Tongue (tissue), 2 donors: ENCODE measurements around the gene UBXN2A. TPM values are rescaled to one million over a fixed set of nuclear protein-coding genes. Genes with fewer than 3 reads are reported as not detected.
"Not testable (repeated sequence)": the region's sequence is repeated elsewhere in the genome, so short reads cannot be mapped to it uniquely, and the experiment has no call there.

Experiments
- DNase-seq: peaks from one replicate; pipeline ENCODE4 v3.0.0-alpha.2; 2015
- total RNA-seq: library from RNA; depleted of rRNA; stranded (reverse); fragments of >200 nt; gene quantifications from one replicate; pipeline ENCODE4 v1.2.3, GENCODE V29; 2014

Gene UBXN2A
- total RNA-seq, 1 donor from 2014 or later = 30.6 TPM

- DNase-seq = no peak
Observed at GRCh38 chr2:24012521-24013188, 72.4 kb downstream of the UBXN2A start.

- DNase-seq = not testable (repeated sequence)
Observed at GRCh38 chr2:24014902-24015301, 74.6 kb downstream of the UBXN2A start.

GRCh38 chr2:24015562-24016375, 75.5 kb downstream of the UBXN2A start:
- no peak for DNase-seq

GRCh38 chr2:24016376-24016761, 76.1 kb downstream of the UBXN2A start:
- no peak for DNase-seq

DNA sequence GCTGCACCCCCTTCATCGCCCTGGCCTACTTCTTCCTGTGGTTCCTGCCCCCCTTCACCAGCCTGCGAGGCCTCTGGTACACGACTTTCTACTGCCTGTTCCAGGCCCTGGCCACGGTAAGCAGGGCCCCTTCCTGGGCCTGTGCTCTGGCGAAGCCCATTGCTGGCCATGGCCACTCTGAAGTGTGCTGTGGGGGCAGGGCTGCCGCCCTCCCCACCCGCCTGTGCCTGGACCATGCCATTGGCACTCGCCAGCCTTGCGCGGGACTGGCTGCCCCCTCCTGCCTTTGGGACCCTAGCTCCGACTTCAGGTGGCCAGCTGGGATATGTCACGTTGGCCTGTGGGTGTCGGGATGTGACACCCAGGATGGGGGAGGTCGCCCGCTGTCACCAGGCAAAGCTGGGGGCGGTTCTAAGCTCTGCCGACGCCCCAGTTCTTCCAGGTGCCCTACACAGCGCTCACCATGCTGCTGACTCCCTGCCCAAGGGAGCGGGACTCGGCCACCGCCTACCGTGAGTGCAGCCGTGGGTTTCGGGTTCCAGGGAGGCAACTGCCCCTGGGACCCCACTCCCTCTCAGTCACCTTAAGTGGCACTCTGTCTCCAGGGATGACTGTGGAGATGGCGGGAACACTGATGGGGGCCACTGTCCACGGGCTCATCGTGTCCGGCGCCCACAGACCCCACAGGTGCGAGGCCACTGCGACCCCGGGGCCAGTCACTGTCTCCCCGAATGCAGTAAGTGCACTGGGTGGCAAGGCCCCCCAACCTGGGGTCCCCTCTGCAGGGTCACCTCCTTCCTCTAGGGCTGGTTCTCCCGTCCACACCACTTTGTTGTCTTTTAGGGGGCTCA, 76.8 kb downstream of the UBXN2A start:
- DNase-seq = no peak

DNA sequence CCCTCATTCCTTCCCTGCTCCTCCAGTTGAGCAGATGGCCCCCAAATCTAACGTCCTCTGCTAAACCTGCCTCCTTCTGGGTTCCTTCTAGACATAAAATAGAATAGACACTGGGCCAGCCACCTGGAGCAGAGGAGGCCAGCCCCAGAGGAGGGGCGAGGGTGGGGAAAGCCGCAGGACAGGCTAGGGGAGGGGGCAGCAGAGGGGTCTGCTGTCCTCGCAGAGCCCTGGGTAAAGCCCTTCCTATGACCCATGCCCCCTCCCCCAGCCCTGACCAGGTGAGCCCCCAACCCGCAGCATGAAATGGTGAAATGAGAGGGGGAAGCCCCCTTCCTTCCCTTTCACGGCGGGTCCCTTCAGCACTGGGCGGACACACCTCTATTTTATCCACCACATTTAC, 77.4 kb downstream of the UBXN2A start:
- DNase-seq = no peak

DNA sequence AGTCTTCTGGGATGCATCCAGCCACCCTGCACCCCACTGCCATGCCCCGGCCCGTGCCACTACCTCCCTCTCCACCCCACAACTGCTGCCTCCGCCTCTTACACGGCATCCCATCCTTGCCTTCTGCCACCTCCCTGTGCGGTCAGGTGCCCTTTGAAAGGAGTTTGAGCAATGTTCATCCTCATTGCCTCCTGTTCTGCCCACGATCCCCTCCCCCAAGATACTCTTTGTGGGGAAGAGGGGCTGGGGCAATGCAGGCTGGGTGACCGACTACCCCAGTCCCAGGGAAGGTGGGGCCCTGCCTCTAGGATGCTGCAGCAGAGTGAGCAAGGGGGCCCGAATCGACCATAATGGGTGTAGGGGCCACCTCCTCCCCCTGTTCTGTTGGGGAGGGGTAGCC, 78.0 kb downstream of the UBXN2A start:
- no peak for DNase-seq

GRCh38 chr2:24019729-24020128, 79.5 kb downstream of the UBXN2A start:
- DNase-seq = no peak

DNA sequence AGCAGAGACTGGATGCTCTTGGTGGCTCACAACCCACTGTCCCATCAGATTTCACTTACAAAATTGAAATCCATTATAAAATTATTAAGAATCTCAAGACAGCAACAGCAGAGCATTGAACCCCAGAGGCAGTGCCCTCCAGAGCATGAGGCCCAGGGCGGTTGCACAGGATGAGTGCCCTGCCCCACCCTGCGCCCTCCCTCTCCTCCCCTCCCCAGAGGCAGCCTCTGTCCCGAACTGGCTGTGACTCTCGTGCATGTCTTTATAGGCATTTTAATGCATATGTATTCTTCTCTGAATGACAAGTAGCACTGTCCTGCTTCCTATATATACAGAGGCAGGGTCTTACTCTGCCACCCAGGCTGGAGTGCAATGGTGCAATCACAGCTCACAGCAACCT, 80.0 kb downstream of the UBXN2A start:
- no peak for DNase-seq

- DNase-seq = no peak
Observed at GRCh38 chr2:24021122-24021998, 81.1 kb downstream of the UBXN2A start.

- no peak for DNase-seq
Observed at GRCh38 chr2:24022324-24022974, 82.2 kb downstream of the UBXN2A start.

DNA sequence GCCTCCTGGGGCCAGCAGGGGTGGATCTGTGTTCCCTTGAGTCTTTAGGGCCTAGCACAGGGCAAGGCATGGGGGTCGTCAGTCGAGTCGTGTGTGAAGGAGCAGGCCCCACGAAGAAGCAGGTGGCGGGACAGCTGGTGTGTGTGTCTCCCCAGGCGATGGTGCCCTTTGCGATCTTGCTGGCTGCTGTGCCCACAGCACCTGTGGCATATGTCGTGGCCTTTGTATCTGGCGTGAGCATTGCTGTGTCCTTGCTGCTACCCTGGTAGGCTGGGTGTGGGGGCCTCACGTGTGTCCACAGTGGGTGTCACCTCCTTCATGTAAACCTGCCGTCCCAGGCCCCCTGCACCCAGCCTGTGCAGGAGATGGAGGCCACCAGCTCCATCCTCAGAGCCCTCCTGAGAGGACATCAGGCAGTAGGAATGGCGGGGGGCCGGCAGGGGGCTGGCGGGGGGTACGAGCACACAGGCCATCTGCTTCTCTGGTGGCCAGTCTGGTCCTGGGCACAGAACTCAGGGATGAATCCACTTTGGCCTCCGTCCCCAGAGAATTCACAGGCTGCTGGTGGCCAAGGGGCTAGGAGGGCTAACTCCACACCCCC, 82.8 kb downstream of the UBXN2A start:
- DNase-seq = no peak

GRCh38 chr2:24024018-24024417, 83.8 kb downstream of the UBXN2A start:
- no peak for DNase-seq

- no peak for DNase-seq
Observed at GRCh38 chr2:24024996-24025663, 84.9 kb downstream of the UBXN2A start.

DNA sequence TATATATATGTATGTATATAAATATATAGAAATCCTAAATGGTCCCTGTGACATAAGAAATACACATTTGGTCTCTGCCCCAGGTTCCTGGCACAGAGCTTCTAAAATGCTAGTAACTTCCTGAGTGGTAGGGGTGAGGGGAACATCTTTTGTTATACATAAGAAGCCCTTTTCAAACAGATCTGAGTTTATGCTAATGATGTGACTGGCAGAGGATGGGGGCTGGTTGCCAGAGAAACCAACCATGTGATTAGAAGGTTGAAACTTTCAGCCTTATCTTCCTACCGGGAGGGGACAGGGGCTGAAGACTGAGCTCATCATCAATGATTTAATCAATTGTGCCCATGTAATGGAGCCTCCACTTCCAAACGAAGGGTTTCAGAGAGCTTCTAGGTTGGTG, 86.0 kb downstream of the UBXN2A start:
- DNase-seq = no peak

DNA sequence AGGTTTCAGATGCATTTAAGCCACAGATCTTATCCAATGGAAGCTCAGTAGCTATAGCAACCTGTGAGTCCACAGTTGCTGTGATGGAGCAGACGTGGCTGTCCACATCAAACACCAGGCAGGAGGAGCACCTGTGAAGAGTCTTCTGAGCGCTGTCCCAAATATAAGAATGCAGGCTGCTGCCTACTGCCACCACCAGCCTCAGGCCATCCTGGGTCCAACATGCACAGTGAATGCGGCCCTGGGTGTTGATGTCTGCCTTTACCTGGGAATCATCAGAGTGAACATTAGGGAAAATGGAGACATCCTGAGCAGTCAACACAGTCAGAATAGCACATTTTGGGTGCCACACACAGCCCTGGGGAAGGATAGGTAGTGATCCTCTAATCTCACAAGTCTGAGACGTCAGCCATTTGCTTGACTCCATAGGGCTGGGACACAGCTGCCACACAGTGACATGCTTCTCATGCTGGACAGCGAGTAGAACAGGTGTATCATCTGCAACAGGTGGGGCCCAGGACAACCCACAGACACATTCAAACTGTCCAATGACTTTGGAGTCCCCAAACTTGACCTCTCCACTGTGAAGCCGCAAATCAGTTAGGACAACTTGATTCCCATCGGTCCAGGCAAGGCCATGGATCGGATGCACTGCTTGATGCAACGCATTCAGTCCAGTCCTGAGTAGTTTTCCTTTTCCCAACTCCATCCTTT, 98.7 kb downstream of the UBXN2A start:
- DNase-seq = no peak

GRCh38 chr2:24040511-24040910, 100.2 kb downstream of the UBXN2A start:
- no peak for DNase-seq

- DNase-seq = not testable (repeated sequence)
Observed at GRCh38 chr2:24043133-24043532, 102.9 kb downstream of the UBXN2A start.
